GM19397 (cell line): Measurements from ENCODE around the gene NTSR1.

ENCODE experiments used
- ATAC-seq: cut with Tn5 transposase; IDR thresholded peaks from one replicate; pipeline ENCODE4 v1.9.1; 2021; ENCODE audit warnings: mild to moderate bottlenecking, moderate library complexity; ENCODE audit not compliant: unreplicated experiment

NTSR1 gene

GRCh38 chr20:62797671-62798532 lies 89.3 kb downstream of the NTSR1 start:
- no peak for ATAC-seq

DNA sequence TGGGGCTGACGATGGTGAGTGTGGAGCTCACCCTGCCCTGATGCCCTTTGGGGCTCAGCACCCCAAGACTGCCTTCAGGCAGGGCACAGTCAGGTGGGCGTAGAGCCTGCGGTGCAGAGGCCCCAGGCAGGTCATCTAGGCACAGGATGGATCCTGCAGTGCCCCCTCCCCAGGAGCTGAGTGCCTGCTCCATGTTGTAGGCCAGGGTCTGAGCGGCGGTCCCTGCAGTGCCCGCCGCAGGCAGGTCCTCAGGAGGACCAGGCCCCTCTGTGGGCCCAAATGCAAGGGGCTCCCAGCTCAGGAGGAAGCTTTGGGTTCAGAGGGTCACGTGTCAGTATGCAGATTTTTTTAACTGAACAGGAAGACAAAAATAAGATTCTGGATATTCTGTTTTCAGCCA lies 90.4 kb downstream of the NTSR1 start:
- ATAC-seq: no peak

DNA sequence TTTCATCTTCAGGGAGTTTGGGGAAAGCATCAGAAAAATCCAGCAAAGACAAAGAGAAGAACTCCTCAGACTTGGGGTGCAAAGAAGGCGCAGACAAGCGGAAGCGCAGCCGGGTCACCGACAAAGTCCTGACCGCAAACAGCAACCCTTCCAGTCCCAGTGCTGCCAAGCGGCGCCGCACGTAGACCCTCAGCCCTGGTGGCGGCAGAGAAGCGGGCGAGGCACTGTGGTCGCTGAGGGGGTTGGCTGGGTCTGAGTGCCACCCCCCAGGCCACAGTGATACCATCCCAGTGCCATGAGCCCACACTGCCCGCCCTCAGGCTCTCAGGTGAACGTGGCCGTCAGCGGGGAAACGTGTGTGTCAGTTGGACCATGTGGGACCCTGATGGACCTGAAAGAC lies 90.8 kb downstream of the NTSR1 start:
- ATAC-seq: no peak

GRCh38 chr20:62799873-62800272 lies 91.2 kb downstream of the NTSR1 start:
- no peak for ATAC-seq

GRCh38 chr20:62800314-62801259 lies 92.0 kb downstream of the NTSR1 start:
- ATAC-seq: no peak

DNA sequence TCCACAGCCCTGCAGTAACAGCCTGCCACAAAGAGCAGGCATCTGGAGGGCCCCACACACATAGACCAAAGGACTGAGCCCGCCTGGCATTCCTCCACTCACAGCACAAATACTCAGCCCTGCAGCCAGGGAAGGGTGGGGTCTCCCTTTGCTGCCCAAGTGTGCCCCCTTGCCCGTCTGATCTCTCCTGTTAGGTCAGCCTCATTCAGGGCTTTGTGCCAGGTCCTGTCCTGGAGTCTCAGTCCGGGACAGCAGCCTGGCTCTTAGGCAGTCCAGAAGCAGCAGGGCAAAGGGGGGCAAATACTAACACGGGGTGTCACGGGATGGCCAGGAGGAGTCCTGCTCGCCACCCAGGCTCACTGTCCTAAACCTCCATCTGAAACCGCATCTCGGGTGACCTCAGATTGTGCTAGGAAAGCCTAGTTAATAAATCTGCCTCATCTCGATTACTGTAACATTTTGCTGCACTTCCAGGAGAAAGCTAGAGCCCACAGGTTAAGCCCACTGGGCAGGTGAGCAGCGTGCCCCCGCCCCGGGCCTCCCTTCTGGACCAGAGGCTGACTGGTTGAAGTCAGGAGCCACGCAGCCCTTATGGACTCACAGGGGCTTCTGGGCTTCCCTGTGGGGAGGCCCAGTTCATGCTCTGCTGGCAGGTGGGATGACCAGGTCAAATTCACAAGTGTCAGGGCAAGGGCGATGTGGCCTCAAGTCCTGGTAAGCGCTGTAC lies 92.8 kb downstream of the NTSR1 start:
- ATAC-seq: no peak

DNA sequence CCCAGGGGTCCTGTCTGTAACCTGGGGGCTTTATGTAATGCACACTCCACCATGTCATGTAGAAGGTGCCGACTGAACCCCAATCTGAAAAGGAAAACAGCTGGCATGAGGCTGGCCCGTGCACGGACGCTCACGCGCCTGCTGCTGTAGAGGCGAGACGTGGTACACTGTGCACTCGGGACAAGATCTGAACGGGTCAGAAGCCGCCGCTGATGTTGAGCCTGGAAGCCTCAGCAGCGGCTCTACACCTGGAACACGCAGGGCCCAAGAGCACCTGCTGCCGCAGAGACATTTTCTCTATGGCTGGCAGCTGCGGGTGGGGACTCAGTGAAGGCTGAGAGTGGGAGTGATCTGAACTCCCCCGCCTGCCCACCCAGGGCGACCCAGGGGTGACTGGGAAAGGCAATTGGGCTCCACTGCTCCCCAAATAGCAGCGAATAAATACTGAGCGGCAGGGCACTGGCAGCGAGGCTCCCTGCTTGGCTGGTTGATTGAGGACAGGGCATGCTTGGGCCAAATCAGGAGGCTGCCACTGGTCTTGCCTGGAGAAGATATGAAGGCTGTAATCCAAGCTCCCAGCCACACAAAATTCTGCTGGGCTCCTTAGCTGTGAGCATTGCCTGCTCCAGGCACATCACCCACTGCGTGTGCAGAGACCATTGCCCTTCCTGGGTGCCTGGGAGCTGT lies 93.5 kb downstream of the NTSR1 start:
- ATAC-seq: no peak

GRCh38 chr20:62804021-62804626 lies 95.5 kb downstream of the NTSR1 start:
- ATAC-seq: no peak

DNA sequence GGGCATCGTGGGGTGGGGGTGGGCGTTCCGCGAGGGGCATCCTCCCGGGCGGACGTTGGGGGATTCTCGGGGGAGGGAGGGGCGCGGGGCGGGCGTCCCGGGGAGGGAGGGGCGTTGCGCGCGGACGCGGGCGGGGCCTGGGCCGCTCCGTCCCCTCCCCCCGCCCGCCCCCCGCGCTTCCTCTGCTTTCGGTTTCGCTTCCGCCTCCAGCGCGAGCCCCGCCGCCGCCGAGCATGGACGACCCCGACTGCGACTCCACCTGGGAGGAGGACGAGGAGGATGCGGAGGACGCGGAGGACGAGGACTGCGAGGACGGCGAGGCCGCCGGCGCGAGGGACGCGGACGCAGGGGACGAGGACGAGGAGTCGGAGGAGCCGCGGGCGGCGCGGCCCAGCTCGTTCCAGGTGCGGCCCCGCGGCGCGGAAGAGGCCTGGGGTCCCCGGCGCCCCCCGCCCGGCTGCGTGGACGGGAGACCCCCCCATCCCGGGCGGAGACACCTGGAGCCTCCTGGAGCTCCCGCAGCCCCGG lies 96.1 kb downstream of the NTSR1 start, which contains the start of gene OGFR:
OGFR (plus strand) TSS at position 209 of the 528 bp plus-strand sequence; CDS start at position 234, 25 bp downstream.
- no peak for ATAC-seq

DNA sequence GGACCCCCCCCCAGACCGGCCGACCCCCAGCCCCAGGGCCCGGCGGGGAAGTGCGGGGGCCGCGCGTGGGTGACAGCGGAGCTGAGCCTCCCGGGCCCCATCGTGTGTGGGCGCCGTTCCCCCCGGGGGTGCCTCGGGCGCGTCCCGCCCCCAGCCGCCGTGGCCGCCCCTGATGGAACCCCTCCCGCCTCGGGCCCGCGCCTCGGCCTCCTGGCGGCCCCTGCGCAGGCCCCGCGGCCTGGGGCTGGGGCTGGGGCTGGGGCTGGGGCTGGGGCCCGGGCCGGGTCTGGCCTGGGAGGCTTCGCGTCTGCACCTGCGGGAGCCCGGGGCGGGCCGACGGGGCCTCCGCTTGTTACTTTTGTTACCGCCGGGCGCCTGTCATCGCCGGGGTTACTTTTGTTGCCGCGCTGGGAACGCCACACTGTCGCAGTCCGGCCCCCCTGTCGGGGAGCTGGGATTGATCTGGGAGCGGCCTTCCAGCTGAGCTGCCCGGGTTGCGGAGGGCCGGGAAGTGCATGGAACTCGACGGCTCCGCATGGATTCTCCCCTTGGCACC lies 96.6 kb downstream of the NTSR1 start:
- ATAC-seq: no peak

GRCh38 chr20:62805711-62806382 lies 97.2 kb downstream of the NTSR1 start:
- ATAC-seq: no peak

GRCh38 chr20:62806383-62807050 lies 97.9 kb downstream of the NTSR1 start:
- ATAC-seq: no peak

DNA sequence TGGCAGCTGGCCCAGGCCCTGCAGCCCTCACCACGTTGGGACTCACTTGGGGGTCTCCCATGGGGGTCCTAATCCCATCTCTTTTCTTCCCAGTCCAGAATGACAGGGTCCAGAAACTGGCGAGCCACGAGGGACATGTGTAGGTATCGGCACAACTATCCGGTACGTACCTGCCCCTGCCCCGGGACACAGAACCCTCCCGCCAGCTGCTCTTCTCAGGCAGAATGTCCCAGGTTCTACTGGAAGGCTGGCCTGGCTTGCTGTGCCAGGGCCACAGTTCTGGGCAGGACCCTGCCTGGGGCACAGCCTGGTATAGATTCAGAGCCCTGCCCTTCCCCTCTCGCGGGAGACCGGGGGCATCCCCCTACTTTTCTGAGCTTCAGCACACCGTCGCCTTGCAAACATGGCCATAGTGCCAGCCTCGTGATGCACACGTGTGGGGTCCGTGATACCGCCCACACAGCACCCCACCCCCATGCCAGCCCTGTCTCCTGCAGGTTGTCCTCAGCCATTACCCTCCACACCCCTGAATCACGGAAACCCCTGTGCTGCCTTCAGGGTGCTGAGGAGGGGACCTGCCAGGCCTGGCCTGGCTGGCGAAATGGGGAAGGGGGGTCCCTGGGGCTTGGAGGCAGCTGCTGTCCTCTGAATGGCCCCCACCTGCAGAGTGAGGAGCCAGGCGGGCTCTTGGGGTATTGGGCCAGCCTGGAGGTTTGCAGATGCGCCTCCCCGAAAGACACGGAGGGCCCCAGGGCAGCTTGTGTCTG lies 99.0 kb downstream of the NTSR1 start:
- no peak for ATAC-seq

- ATAC-seq: no peak
Observed at GRCh38 chr20:62808211-62808865, 99.7 kb downstream of the NTSR1 start.

GRCh38 chr20:62809530-62810428 lies 101.1 kb downstream of the NTSR1 start:
- ATAC-seq: no peak

DNA sequence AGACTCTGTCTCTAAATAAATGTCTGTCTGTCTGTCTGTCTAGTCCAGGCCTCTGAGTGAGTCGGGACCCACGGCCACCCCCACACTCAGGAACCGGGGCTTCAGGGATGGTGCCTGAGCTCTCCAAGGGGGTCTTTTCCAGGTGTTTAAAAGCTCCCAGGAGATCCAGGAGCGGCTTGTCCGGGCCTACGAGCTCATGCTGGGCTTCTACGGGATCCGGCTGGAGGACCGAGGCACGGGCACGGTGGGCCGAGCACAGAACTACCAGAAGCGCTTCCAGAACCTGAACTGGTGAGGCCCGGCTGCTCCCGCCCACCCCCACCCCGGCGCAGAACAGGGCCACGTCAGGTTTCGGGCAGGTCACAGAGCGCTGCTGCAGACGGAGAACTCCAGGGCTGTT lies 102.7 kb downstream of the NTSR1 start:
- ATAC-seq: no peak
